ENCODE measurements around the gene SOX1. TPM values are rescaled to one million over a fixed set of nuclear protein-coding genes. Genes with fewer than 3 reads are reported as not detected.
A peak's percentile ranks its signal among the peaks of the same experiment; 100 is the strongest.

Gene SOX1
- polyA plus RNA-seq, 6 donors from 2014 or later, result not detected

DNA sequence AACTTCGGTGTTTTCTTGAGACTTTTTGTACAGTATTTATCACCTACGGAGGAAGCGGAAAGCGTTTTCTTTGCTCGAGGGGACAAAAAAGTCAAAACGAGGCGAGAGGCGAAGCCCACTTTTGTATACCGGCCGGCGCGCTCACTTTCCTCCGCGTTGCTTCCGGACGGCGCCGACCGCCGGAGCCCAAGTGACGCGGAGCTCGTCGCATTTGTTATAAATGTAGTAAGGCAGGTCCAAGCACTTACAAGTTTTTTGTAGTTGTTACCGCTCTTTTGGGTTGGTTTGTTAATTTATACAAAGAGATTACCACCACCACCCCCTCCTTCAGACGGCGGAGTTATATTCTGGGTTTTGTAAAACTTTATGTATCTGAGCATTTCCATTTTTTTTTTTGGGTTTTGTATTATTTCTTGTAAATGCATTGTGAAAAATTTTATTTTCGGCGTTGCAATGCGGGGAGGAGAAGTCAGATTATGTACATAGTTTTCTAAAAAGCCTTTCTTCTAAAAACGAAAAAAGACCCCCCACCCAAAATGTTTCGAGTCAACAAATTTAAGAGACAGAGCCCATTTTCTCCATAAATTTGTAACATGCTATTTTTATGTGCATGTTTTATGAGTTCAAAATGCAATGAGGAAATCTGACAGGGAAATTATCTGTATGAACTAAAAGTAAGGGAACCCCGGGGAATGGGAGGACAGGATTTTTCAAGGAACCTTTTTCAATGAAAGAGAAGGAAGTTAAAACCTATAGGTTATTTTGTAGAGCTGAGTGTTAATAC, 2.3 kb downstream of the SOX1 start:
- H3K4me3 Mint-ChIP-seq, result peak overlapping the region in 5 of 8 donors; percentile 16 to 63 (median 57)
- H3K27ac Mint-ChIP-seq, result peak overlapping the region in 4 of 6 donors; percentile 60 to 92 (median 76)
- H3K9me3 Mint-ChIP-seq, result peaks cover 0 to 33% (median 18%) of the 10 kb centered on the region in 7 donors
- H3K36me3 Mint-ChIP-seq, result peaks cover 7 to 17% of the 10 kb centered on the region in 2 donors
- ATAC-seq (ENCODE audit: low read depth in 2 of 2) (no peak), DNase-seq (no peak)
- H3K4me1 Mint-ChIP-seq, result peaks cover 0 to 25% (median 4%) of the 10 kb centered on the region in 3 donors
- peaks cover 42 to 62% (median 57%) of the 10 kb centered on the region in 3 donors for H3K27me3 Mint-ChIP-seq

DNA sequence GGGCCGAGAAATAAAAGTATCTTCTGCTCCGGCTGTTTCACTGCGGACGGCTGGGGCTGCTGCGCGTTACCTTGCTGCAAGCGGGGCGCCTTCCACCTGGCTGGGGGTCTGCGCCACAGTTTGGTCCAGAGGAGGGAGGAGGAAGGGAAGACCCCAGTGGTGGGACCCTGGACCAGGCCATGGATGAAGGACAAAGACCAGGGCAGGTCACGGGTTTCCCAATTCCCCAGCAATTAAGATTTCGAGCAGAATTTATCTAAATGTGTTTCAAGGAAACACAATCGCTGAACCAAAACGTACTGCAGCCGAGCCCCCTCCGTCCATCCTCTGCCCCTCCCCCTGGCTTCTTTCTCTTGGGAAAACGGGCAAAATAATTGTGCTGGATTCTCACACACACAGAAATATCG, 2.9 kb downstream of the SOX1 start:
- Mint-ChIP-seq H3K9me3 (peaks cover 0 to 38% (median 18%) of the 10 kb centered on the region in 7 donors), H3K4me1 (peaks cover 0 to 30% (median 4%) of the 10 kb centered on the region in 3 donors), H3K27ac (peak overlapping the region in 3 of 6 donors; percentile 8 to 92 (median 90)), H3K4me3 (peak overlapping the region in 3 of 8 donors; percentile 6 to 44 (median 15)), H3K36me3 (peaks cover 7 to 17% of the 10 kb centered on the region in 2 donors), H3K27me3 (peaks cover 47 to 62% (median 60%) of the 10 kb centered on the region in 3 donors)
- DNase-seq, result no peak
- ATAC-seq (ENCODE audit: low read depth in 2 of 2), result no peak

DNA sequence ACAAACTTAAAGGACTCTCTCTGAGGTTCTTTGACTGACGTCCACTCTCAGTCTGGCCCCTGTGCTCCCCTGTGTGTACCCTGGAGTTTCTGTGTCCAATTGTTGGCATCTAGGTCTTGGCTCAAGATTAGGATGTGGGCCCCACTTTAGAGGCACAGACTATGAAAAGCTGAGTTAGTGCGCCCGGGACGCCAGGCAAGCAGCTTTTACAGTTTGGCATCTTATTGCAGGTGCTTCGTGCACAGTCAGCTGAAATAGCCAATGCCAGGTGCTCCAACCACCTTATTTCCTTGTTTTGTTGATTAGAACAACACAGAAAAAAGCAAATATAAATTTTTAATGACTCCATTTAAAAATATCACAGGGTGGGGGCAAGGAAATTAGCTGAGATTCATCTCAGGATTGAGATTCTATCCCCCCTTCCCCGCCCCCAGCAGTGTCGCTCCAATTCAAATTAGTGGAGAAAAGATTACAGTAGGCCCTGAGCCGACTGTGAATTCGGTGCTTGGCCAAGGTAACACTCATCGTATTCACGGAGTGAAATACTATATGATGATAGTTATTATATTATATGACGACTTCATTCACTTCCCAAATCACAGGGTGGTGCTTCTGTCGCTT, 4.3 kb downstream of the SOX1 start:
- peak overlapping the region in 3 of 8 donors; percentile 44 to 58 (median 48) for H3K4me3 Mint-ChIP-seq
- H3K9me3 Mint-ChIP-seq, result peaks cover 0 to 30% (median 18%) of the 10 kb centered on the region in 7 donors
- H3K4me1 Mint-ChIP-seq, result peaks cover 0 to 21% (median 4%) of the 10 kb centered on the region in 3 donors
- DNase-seq (no peak), ATAC-seq (ENCODE audit: low read depth in 2 of 2) (no peak)
- peak overlapping the region in 3 of 6 donors; percentile 36 to 94 (median 71) for H3K27ac Mint-ChIP-seq
- H3K27me3 Mint-ChIP-seq, result peaks cover 48 to 62% (median 61%) of the 10 kb centered on the region in 3 donors
- H3K36me3 Mint-ChIP-seq, result peaks cover 7 to 10% of the 10 kb centered on the region in 2 donors

DNA sequence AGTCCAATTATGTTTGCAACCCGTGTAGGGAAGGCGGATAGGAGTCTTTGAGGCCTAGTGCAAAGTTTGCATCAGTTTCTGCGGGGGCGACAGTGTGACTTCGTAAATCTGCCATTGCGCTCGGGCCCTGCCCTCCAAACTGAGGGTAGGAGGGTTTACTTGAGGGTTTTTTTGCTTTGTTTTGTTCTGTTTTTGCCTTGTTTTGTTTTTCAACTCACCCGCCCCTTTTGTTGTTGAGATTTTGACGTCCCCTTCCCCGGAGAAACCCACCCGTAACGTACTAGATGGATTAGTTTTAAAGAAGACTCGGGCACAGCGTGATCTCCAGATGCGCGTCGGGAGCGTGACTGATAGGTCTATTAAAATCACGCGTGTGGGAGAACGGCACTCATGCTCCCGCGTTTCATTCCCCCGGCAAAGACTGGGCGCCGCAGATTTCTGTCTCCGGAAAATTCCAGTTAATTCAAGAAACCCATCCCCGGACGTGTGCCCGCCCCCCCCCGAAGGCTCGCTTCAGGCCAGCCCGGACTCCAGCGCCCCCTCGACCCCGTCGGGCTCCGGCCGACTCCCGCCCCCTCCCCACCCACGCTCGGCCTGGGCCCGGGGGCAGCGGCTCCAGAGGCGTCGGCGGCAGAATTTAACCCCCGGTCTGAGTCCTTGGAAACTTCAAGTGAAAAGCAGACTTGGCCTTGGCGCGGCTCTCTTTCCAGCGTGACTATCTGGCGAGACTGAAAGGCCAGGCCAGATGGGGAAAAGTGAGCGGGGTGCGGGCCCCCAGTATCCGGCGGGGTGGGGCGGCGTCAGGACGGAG, 5.0 kb downstream of the SOX1 start:
- H3K9me3 Mint-ChIP-seq, result peaks cover 0 to 30% (median 18%) of the 10 kb centered on the region in 7 donors
- ATAC-seq (ENCODE audit: low read depth in 2 of 2), result no peak
- DNase-seq, result no peak
- H3K27ac Mint-ChIP-seq, result peak overlapping the region in 2 of 6 donors; percentile 36 to 89
- H3K4me3 Mint-ChIP-seq, result peak overlapping the region in 5 of 8 donors; percentile 16 to 58 (median 48)
- peaks cover 7 to 10% of the 10 kb centered on the region in 2 donors for H3K36me3 Mint-ChIP-seq
- H3K4me1 Mint-ChIP-seq, result peaks cover 0 to 21% (median 4%) of the 10 kb centered on the region in 3 donors
- peaks cover 52 to 68% (median 67%) of the 10 kb centered on the region in 3 donors for H3K27me3 Mint-ChIP-seq

DNA sequence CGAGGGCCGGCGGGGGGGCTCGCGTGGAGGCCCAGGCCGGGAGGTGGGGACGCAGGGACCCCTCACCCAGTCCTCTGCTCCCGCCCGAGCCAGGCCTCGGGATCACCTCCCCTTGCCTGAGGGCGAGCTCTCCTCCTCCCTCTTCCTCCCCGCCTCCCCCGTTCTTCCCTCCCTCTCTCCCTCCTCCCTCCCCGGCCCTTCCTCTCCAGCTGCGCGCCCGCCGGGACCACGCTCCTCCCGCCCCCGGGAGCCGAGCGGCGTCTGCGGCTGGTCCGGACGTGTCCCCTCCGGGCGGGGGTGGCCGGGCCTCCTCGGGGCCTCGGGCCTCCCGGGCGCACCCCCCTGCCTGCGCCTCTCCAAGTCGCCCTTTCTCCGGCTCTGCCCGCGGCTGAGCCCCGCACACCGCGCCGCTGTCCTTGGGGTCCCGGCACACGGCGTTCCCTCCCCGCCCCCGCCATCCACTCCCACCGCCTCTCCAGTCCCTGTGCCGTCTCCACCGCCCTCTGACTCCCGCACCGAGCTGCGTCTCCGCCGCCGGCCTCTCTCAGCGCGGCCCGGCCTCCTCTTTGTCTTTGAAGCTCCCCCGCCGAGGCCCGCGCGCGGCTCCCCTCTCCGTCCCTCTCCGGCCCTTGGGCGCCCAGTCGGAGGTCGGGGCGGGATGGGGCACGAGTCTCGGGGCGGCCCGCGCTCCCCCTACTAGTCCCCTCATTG, 5.7 kb downstream of the SOX1 start:
- peaks cover 0 to 30% (median 18%) of the 10 kb centered on the region in 7 donors for H3K9me3 Mint-ChIP-seq
- peaks cover 0 to 21% (median 4%) of the 10 kb centered on the region in 3 donors for H3K4me1 Mint-ChIP-seq
- no peak for ATAC-seq (ENCODE audit: low read depth in 2 of 2)
- peaks cover 7 to 10% of the 10 kb centered on the region in 2 donors for H3K36me3 Mint-ChIP-seq
- no peak overlapping the region for H3K4me3 Mint-ChIP-seq
- DNase-seq, result no peak
- no peak overlapping the region for H3K27ac Mint-ChIP-seq
- peaks cover 54 to 71% (median 70%) of the 10 kb centered on the region in 3 donors for H3K27me3 Mint-ChIP-seq

DNA sequence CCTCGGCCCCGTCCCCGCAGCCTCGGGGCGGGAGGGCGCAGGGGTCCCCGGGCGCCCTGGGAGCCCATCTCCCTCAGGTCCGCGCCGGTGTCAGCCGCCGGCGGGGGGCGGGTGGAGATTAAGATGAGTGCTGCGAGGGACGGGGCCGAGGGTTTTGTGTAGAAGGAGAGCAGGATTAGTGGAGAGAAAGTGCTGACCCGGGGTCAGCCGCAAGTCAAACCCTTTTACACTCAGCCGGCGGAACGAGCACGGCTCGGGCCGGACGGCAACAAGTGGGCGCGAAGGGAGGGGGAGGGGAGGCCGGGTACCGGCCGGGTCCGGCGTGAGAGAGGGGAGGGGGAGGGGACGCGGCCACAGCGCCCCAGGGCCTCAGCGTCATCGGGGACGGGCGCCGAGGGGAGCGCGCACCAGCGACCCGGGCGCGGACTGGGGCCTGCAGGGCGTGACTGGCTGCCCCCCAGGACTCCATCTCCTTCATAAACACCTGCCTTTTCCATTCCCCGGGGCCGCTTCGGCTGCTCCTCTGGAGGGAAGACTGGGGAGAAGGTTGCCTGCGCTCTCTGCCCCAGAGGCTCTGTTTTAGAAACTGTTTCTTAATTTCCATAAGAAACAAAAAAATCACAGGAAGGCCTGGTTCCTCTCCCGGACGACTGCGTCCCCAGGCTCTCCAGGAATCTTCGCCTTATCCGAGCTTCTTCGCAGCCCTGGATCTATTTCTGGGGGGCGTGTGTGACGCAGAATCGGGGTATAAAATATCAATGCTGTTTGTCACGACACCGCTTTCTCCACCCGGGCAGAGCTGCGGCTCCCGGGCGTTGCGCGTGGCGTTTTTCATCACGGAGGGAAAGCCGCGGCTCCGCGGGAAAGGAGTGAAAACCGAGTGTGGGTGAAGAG, 6.5 kb downstream of the SOX1 start:
- peak overlapping the region in 2 of 8 donors; percentile 45 to 62 for H3K4me3 Mint-ChIP-seq
- no peak for ATAC-seq (ENCODE audit: low read depth in 2 of 2)
- DNase-seq, result no peak
- H3K36me3 Mint-ChIP-seq, result peaks cover 7 to 10% of the 10 kb centered on the region in 2 donors
- peak overlapping the region in 3 of 6 donors; percentile 39 to 96 (median 77) for H3K27ac Mint-ChIP-seq
- peaks cover 54 to 71% (median 70%) of the 10 kb centered on the region in 3 donors for H3K27me3 Mint-ChIP-seq
- peaks cover 0 to 21% (median 4%) of the 10 kb centered on the region in 3 donors for H3K4me1 Mint-ChIP-seq
- H3K9me3 Mint-ChIP-seq, result peaks cover 0 to 30% (median 18%) of the 10 kb centered on the region in 7 donors

DNA sequence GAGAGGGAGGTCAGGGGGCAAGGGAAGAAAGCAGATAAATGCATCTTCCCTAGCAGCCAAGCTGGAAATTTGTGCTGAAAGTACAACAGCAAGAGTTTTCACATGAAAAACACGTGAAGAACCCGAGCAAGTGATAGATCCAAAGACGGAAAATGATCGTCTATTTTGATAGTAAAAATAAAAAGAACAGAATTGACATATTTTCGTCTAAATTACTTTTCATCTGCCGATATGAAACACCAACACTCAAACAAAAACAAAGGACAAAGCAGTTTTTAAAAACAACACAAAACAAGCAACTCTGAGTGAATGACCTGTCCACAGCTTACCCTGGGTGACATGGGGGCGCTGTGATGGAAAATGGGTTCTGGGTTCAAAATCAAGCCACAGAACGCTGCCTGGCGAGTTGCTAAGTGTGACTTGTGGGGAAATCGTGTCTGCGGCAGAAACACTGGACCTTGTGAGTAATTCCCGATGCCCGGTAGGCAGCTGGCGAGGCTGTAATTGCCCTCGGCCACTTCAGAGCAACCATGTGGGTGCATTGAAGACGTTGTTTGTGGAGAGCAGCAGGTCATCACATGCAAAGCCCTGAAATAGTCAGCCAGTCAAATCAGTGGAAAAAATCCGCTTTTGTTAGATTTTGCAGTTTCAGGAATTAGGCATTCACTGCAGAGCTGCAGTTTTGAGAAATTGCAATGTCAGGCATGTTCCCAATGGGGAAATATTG, 7.4 kb downstream of the SOX1 start:
- peaks cover 0 to 26% (median 16%) of the 10 kb centered on the region in 7 donors for H3K9me3 Mint-ChIP-seq
- H3K27ac Mint-ChIP-seq, result peak overlapping the region in 3 of 6 donors; percentile 39 to 96 (median 77)
- peak overlapping the region in 2 of 8 donors; percentile 45 to 62 for H3K4me3 Mint-ChIP-seq
- no peak for DNase-seq
- peaks cover 0 to 17% (median 4%) of the 10 kb centered on the region in 3 donors for H3K4me1 Mint-ChIP-seq
- H3K36me3 Mint-ChIP-seq, result peaks cover 5 to 9% of the 10 kb centered on the region in 2 donors
- H3K27me3 Mint-ChIP-seq, result peaks cover 51 to 67% (median 64%) of the 10 kb centered on the region in 3 donors
- ATAC-seq (ENCODE audit: low read depth in 2 of 2), result no peak

DNA sequence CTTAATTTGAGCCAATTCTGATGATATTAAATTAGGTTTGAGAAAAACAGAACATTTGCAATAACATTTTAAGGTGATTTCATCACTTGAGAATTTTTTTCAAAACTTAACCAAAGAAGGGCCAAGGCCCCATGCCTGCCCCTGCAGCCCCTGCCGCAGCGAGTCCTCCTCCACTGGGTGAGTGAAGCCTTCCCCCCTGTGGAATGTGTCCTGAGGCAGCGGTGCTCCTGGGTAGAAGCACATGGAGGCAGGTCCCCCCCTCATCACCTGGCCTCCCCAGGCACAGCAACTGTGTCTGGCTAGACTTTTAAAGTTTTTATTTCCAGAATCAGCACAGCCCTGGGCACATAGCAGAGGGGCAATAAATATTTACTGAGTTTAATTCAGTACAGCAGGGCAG, 10.8 kb downstream of the SOX1 start:
- peaks cover 0 to 15% (median 6%) of the 10 kb centered on the region in 7 donors for H3K9me3 Mint-ChIP-seq
- H3K27ac Mint-ChIP-seq, result no peak overlapping the region
- H3K27me3 Mint-ChIP-seq, result peaks cover 38 to 49% (median 40%) of the 10 kb centered on the region in 3 donors

DNA sequence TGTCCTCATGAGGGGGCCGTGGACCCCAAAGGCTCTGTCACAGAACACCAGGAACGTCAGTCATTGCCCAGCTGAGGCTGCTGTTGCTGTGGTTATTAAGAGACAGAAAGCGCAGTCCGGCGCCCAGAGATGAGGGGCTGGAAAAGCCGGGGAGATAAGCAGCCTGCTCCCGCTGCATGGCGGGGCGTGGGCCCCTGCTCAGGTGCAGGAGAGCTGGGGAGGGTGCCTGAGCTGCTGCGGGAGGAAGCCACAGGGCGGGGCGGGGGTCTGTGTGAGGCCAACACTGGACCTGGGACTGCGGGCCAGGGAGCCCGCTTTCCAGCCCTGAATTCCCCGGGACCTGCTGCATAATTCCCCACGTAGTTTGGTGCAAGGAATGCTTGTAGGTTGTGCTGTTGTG, 11.3 kb downstream of the SOX1 start:
- peaks cover 0 to 20% (median 10%) of the 10 kb centered on the region in 7 donors for H3K9me3 Mint-ChIP-seq

More for the DNA sequence above, 10.8 kb downstream of the SOX1 start:
- Mint-ChIP-seq H3K4me3 (no peak overlapping the region), H3K4me1 (peaks cover 0 to 11% (median 4%) of the 10 kb centered on the region in 3 donors), H3K36me3 (no peaks in the 10 kb centered on the region)
- ATAC-seq (ENCODE audit: low read depth in 2 of 2) (no peak), DNase-seq (no peak)

DNA sequence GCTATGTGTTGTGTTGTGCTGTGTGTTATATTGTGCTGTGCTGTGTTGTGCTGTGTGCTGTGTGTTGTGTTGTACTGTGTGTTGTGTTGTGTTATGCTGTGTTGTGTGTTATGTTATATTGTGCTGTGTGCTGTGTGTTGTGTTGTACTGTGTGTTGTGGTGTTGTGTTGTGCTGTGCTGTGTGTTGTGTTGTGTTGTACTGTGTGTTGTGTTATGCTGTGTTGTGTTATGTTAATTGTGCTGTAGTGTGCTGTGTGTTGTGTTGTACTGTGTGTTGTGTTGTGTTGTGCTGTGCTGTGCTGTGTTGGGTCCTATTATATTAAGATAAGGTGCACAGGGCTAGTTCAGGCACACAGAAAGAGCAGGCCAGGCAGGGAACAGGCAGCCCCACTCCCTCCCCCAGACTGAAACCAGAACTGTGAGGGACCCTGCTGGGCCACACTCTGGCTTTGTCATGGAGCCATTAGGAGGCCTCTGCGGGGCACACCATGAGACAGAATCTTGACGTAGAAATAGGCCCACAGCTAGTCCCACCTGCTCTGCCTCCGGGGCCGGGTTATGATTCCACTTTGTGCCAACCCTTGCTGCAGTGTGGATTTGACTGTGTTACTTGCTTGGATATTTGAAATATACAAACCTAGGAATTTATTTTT, 12.1 kb downstream of the SOX1 start:
- Mint-ChIP-seq H3K27me3 (peaks cover 32 to 41% (median 37%) of the 10 kb centered on the region in 3 donors), H3K4me3 (no peak overlapping the region), H3K9me3 (peaks cover 0 to 28% (median 15%) of the 10 kb centered on the region in 7 donors), H3K36me3 (peaks cover 6 to 12% of the 10 kb centered on the region in 2 donors), H3K4me1 (peaks cover 0 to 7% (median 0%) of the 10 kb centered on the region in 3 donors), H3K27ac (no peak overlapping the region)
- DNase-seq (no peak), ATAC-seq (ENCODE audit: low read depth in 2 of 2) (no peak)

More for the DNA sequence above, 11.3 kb downstream of the SOX1 start:
- Mint-ChIP-seq H3K27ac (no peak overlapping the region), H3K4me3 (no peak overlapping the region), H3K27me3 (peaks cover 38 to 49% (median 40%) of the 10 kb centered on the region in 3 donors), H3K36me3 (peaks cover 0 to 4% of the 10 kb centered on the region in 2 donors), H3K4me1 (peaks cover 0 to 11% (median 4%) of the 10 kb centered on the region in 3 donors)
- ATAC-seq (ENCODE audit: low read depth in 2 of 2) (no peak), DNase-seq (no peak)
